Neural cell (in vitro differentiated cells): ENCODE results near the gene NAAA.

Experiments used
- EP300 ChIP-seq: fragments of 450-650 bp; conservative IDR thresholded peaks from 2 replicates; pipeline ENCODE4 v1.6.1; 2014; ENCODE audit warnings: antibody characterized with exemption, mild to moderate bottlenecking, moderate library complexity; ENCODE audit not compliant: poor library complexity, severe bottlenecking
- POLR2AphosphoS5 ChIP-seq: IDR thresholded peaks from 2 replicates; pipeline ENCODE4 v1.6.1; 2012

DNA sequence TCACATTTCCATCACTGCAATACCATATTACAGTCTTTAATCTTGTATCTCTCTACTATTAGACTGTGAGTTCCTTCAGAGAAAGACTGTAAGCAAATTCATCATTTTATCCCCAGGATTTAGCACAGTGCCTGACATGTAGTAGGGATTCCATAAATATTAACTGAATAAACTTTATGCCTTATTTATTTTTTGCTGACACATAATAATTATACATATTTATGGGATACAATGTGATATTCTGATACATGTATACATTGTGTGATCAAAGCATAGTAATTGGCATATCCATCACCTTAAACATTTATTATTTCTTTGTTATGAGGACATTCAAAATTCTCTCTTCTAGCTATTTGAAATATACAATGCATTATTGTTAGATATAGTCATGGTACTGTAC, 42.3 kb downstream of the NAAA start:
- TF ChIP-seq EP300 = no peak
- no peak for TF ChIP-seq POLR2AphosphoS5
